Stimulated activated CD8-positive, alpha-beta memory T cell treated with anti-CD3 and anti-CD28 coated beads, Interleukin-2, amount 100 ng/mL, for 1 hour (primary cell): ENCODE measurements around the gene PLD5.
"Not testable (repeated sequence)": the region's sequence is repeated elsewhere in the genome, so short reads cannot be mapped to it uniquely, and the experiment has no call there.

Experiments
- DNase-seq, 2 donors: peaks; one replicate each; pipeline ENCODE4 v3.0.0-alpha.2; 2020; ENCODE audit warnings: low read depth in 2 of 2

Gene PLD5

GRCh38 chr1:242058582-242058981, 465.9 kb downstream of the PLD5 start:
- not testable (repeated sequence) for DNase-seq

GRCh38 chr1:242058181-242058580, 466.3 kb downstream of the PLD5 start:
- not testable (repeated sequence) for DNase-seq

GRCh38 chr1:242057745-242058115, 466.8 kb downstream of the PLD5 start:
- no peak for DNase-seq

GRCh38 chr1:242056988-242057744, 467.3 kb downstream of the PLD5 start:
- DNase-seq: no peak

- DNase-seq: no peak
Observed at GRCh38 chr1:242055749-242056320, 468.7 kb downstream of the PLD5 start.

GRCh38 chr1:242043165-242043564, 481.3 kb downstream of the PLD5 start:
- DNase-seq: no peak

GRCh38 chr1:242034392-242034791, 490.1 kb downstream of the PLD5 start:
- no peak for DNase-seq

GRCh38 chr1:242033447-242033846, 491.1 kb downstream of the PLD5 start:
- no peak for DNase-seq
